Stimulated activated CD4-positive, alpha-beta T cell treated with anti-CD3 and anti-CD28 coated beads, TNF-alpha, amount 100 ng/mL, for 1 hour (primary cell): ENCODE measurements around the gene ADAP1.

Experiments used
- DNase-seq, 3 donors: peaks; one replicate each; pipeline ENCODE4 v3.0.0-alpha.2; 2020; ENCODE audit warnings: low read depth in 3 of 3, low spot score in 1 of 3

ADAP1 gene

GRCh38 chr7:867406-868188, 86.9 kb downstream of the ADAP1 start:
- DNase-seq = no peak

DNA sequence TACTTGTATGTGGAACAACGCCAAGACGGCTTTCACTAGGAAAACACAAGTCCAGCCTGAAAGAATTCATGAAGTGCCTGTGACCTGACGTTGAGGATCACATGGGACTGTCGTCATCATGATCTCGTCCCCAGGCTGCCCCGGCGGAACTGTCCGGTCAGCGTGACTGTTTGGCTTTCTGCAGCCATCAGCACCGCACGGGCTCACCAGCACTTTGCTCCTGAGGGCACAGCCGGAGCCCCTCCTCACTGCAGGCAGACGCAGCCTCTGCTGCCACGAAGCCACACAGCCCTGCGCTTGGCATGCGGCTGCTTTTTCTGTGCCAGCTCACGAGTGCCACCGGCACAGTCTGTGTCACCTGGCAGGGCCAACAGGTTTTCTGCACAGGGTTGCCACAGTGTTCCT, 87.5 kb downstream of the ADAP1 start:
- DNase-seq = no peak

DNA sequence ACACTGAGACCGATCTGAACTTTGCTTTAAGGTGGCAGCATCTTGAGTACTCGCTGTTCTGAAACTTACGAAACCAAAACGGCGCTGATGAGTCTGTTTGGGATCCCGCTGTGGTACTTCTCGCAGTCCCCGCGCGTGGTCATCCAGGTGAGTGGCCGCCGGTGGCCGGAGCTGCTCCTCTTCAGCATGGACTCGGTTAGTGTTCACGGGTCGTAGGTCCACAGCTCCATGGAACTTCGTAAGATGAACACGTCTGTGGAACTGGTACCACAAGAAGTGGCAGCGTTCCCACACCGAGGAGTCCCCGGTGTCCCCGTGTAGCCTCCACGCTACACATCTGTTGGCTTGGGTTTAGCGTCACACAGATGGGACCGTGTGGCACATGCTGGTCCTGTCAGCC, 88.6 kb downstream of the ADAP1 start:
- DNase-seq = no peak

GRCh38 chr7:863106-863505, 91.4 kb downstream of the ADAP1 start:
- no peak for DNase-seq

GRCh38 chr7:862157-862556, 92.3 kb downstream of the ADAP1 start:
- DNase-seq = no peak

DNA sequence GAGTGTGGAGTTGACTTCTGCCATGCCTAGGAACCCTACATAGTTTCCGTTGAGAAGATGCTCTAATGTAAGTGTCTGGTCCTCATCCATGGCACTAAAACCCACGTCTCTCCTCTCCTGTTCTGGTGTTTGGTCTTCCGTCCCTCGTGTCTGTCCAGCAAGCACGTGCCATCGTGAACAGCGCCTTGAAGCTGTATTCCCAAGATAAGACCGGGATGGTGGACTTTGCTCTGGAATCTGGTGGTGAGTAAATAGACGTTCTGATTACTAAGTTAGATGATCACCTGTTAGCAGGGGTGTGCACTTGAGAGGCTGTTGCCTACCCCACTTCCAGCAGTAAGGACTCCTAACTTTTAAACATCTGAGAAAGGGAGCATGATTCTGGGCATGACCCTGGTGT, 93.3 kb downstream of the ADAP1 start:
- no peak for DNase-seq

GRCh38 chr7:860149-860548, 94.3 kb downstream of the ADAP1 start:
- DNase-seq = no peak

DNA sequence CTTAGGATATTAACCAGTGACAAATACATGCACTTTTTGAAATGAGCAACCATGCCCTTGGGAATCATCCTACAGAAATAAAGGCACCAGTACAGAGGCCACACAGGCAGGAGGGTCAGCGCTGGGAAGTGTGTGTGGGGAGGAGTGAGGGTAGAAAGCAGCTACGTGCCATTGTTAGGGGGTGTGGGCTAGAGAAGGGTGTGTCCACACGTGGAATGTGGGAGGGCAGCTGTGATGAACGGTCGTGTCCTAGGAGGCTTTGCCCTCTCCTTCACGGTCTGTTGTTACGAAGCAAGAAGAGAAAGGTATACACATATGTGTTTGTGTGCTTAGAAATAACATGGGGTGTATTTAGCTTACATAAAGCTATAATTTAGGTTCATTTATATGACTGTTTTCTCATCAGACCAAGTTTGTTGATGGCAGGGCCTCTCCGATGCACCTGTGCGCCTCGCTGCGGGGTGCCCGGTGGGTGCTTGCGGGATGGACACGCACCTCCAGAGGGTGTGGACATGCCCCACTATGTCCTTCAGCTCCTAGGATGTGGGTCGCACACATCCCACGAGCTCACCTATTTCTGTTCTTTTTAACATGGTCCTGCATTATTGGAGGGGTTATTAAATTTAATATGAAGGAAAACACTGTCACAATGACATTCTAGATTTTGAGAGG, 95.0 kb downstream of the ADAP1 start:
- DNase-seq = no peak

GRCh38 chr7:857661-858060, 96.8 kb downstream of the ADAP1 start:
- DNase-seq = no peak

- DNase-seq = no peak
Observed at GRCh38 chr7:856444-857095, 97.9 kb downstream of the ADAP1 start.

DNA sequence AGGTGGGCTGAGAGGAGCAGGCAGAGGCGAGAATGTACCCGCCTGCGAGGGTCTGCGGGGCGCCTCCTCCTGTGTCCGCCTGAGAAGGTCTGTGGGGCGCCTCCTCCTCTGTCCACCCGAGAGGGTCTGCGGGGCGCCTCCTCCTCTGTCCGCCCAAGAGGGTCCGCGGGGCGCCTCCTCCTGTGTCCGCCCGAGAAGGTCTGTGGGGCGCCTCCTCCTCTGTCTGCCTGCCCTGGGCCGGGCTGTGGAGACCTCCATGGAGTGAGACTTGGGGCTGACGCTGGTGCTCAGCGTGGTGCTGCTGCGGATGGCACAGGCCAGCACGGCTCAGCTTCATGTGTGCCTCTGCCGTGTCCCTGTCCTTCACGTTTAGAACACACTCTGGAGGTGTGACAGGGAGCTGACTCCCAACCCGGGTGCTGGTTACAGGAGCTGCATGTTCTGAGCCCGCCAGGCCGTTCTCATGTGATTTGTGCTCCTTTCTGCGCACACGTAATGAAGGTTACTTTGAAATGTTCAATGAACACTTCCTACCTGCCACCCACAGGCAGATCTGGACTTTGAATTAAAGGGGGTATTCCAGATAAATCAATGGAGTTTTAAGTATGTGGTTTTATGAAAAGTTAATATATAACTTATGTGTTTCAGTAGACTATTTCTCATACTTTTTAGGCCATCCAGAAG, 98.7 kb downstream of the ADAP1 start:
- no peak for DNase-seq

DNA sequence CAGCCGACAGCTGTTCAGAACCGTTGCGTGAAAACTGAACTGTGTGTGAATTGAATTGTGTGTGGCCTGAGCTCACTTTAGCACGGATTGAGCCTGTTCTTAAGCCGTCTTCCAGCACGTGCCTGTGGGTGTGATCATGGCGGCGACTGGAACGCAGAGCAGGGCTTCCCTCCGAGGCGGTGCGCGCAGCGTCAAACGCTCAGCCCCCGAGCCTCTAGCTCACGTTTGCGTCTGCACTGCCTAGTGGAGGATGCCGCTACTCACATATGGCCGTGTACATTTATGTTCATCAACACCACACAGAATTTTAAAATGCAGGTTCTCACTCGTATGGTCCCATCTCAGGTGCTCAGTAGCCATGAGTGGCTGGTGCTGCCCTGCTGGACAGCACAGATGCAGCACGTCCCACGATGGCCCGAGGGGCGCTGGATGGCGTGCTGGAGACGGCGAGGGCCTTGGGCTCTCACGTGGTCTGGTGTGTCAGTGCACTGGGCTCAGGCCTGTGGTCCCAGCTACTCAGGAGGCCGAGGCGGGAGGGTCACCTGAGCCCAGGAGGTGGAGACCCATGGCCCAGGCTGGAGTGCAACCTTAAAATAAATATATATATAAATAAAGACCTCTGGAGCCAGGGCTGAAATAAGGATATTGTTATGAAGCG, 100.2 kb downstream of the ADAP1 start:
- no peak for DNase-seq

DNA sequence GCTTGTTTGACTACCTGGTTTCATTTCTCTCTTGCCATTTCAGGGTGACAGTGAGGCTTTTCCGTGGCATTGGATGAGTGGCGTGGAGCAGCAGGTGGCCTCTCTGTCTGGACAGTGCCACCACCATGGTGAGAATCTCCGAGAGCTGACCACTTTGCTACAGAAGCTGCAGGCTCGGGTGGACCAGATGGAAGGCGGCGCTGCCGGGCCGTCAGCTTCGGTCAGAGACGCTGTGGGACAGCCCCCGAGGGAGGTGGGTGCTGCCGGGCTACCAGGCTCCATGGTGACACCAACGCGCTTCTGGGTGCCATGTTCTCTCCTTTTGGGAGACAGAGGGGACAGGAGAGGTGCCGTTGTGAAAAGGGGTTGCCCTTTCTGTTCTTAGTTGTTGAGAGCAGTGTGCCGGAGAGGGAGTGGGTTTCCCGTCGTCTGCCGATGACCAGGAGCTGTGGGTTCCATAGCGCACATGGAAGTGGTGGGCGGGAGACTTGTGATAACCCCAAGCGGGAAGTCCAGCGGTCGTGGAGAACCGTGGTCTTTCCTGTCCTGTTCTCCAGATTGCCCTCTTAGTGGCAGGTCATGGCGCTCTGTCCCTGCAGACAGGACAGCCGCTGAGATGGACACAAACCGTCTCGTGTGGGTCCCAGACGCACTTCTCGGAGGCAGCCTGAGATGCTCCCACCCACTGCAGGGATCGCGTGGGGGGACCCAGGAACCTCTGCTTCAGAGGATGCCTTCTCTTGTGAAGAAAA, 100.9 kb downstream of the ADAP1 start:
- DNase-seq = no peak

DNA sequence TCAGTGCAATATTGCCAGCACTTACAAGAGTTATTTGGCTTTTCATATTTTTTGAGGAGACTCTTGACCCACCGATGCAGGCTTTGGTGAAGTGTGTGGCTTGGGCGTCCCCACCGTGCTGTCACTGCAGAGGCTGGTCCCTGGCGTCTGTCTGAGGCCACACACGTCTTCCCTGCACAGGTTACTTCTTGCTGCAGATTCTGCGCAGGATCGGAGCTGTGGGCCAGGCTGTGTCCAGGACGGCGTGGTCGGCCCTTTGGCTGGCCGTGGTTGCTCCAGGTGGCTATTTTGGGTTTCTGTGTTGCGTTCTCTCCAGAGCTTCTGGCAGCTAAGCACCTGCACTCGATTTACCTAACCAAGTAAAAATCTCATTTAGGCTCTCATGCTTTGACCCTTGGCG, 103.3 kb downstream of the ADAP1 start:
- no peak for DNase-seq

GRCh38 chr7:849781-850180, 104.7 kb downstream of the ADAP1 start:
- DNase-seq = no peak

GRCh38 chr7:849145-849544, 105.3 kb downstream of the ADAP1 start:
- no peak for DNase-seq
